Epithelial cell of esophagus (primary cell): ENCODE results near the gene COL10A1.

Source experiments
- DNase-seq: peaks from one replicate; pipeline ENCODE4 v3.0.0; 2010; ENCODE audit warnings: low read depth
- H3K4me3 ChIP-seq: 2 replicates; pipeline ENCODE4 v1.5.1; 2011; ENCODE audit warnings: mild to moderate bottlenecking, low read length, control low read depth
- TF ChIP-seq, protein P1 (sequence below): IDR thresholded peaks from 2 replicates; pipeline ENCODE4 v1.5.1; 2011; ENCODE audit warnings: low read depth, mild to moderate bottlenecking, low read length, control low read depth, inconsistent platforms; ENCODE audit not compliant: insufficient read depth; ENCODE audit errors: missing control alignments

COL10A1 gene

DNA sequence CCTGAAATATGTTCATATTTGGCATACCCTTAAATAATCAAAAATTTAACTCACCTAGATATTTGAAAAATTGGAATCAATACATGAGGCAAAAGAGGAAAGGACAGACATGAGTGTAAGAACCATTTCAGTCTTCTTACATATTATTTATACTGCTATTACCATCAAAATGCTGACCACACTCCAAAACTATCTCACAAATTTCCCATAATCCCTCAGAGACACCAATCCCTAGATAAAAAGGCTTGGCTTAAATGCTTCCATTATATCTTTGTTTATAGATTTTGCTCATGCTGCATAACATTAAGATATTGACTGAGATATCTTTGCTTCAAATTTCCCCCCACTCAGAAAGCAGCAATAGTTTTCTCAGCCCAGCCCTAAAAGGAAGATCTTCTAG, 37.0 kb downstream of the COL10A1 start:
- TF ChIP-seq, protein P1, sequence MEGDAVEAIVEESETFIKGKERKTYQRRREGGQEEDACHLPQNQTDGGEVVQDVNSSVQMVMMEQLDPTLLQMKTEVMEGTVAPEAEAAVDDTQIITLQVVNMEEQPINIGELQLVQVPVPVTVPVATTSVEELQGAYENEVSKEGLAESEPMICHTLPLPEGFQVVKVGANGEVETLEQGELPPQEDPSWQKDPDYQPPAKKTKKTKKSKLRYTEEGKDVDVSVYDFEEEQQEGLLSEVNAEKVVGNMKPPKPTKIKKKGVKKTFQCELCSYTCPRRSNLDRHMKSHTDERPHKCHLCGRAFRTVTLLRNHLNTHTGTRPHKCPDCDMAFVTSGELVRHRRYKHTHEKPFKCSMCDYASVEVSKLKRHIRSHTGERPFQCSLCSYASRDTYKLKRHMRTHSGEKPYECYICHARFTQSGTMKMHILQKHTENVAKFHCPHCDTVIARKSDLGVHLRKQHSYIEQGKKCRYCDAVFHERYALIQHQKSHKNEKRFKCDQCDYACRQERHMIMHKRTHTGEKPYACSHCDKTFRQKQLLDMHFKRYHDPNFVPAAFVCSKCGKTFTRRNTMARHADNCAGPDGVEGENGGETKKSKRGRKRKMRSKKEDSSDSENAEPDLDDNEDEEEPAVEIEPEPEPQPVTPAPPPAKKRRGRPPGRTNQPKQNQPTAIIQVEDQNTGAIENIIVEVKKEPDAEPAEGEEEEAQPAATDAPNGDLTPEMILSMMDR, result no peak
- H3K4me3 ChIP-seq, result no peak overlapping the region
- no peak for DNase-seq

DNA sequence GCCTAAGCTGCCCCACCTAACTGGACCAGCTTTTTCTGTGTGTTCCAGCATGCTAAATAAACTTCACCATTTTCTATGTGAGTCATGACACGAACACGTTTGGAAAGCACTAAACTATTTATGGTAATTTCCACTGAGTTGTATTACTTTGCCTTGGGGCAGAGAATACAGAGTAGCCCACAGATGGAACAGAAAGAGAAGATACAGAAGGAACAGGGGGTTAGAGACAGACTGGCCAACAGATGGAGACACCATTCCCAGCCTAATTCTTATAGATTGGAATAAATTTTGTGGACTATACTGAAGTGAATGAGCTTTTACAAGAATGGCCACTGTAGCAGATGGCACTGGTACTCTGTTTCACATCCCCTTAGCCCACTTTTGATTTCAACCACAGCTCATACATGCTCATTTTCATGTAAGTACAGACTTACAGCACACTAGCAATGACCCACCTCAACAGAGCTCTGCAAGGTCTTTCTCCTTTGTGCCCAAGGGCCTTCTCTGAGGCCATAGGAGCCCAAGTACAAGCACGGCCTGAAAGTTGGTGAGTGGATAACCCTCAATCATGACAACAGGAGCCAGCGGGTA, 38.4 kb downstream of the COL10A1 start:
- TF ChIP-seq, protein P1, result no peak
- peak; percentile 80 for DNase-seq
- no peak overlapping the region for H3K4me3 ChIP-seq

DNA sequence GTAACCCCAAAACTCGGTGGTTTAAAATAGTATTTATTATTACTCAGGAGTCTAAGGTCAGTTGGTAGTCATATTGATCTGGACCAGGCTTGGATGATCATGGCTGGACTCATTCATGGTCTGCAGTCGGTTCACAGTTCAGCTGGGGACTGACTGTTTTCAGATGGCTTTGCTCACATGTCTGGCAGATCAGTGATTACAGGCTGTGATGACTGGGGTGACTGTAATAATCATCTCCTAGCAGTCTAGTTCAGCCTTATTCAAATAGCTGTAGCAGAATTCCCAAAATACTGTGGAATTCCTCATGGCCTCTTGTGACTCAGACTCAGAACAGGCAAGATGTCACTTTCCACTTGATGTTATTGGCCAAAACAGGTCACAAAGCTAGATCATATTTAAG, 41.6 kb downstream of the COL10A1 start:
- no peak overlapping the region for H3K4me3 ChIP-seq
- no peak for DNase-seq
- TF ChIP-seq, protein P1, result no peak

DNA sequence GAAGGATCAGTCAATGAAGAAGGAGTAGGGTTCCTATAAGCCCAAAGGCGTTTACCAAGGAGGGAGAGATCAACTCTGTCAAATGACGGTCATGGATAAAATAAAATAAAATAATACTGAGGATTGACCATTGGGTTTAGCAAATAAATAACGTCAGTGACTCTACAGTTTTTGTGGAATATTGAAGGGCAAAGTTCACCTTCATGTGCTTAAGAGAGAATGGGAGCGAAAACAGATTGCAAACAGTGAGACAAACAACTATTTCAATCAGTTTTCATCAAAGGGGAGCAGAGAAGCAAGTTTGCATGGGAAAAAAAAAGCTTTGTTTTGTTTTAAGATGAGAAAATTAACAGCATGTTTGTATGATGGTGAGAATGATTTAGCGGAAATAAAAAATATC, 42.9 kb downstream of the COL10A1 start:
- DNase-seq, result no peak
- TF ChIP-seq, protein P1, result no peak
- H3K4me3 ChIP-seq, result no peak overlapping the region

DNA sequence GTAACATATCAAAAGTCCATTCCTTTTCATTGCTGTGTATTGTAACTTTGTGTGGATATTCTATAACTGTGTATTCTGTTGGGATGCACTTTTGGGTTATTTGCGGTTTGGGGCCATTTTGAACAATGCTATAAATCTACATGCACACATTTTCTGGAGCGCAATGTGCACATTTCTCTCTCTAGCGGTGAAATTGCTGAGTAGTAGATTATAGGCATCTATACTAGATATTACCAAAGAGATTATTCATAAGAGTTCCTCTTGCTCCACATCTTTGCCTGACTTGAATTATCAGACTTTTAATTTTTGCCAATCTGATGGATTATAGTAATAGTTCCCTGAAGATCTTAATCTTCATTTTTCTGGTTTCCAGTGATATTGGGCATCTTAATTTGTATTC, 47.0 kb downstream of the COL10A1 start:
- DNase-seq, result no peak

DNA sequence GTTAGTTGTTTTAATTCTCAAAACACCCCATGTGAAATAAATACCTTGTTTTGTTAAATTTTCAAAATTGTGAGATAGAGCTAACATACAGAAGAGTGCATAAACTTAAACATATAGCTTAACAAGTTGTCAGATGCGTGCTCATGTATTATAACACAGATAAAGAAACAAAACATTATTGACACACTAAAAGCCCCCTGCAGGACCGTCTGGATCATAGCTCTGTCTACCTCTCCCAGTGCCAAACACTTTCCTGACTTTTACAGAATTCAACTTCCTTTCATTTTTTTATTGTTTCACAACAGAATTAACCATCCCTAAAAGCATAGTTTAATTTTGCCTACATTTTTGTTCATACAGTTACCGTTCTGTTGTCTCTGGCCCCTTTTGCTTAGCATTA, 47.4 kb downstream of the COL10A1 start:
- H3K4me3 ChIP-seq, result no peak overlapping the region
- TF ChIP-seq, protein P1, result no peak
- no peak for DNase-seq

More for the DNA sequence above, 47.0 kb downstream of the COL10A1 start:
- H3K4me3 ChIP-seq, result no peak overlapping the region
- TF ChIP-seq, protein P1, result no peak

DNA sequence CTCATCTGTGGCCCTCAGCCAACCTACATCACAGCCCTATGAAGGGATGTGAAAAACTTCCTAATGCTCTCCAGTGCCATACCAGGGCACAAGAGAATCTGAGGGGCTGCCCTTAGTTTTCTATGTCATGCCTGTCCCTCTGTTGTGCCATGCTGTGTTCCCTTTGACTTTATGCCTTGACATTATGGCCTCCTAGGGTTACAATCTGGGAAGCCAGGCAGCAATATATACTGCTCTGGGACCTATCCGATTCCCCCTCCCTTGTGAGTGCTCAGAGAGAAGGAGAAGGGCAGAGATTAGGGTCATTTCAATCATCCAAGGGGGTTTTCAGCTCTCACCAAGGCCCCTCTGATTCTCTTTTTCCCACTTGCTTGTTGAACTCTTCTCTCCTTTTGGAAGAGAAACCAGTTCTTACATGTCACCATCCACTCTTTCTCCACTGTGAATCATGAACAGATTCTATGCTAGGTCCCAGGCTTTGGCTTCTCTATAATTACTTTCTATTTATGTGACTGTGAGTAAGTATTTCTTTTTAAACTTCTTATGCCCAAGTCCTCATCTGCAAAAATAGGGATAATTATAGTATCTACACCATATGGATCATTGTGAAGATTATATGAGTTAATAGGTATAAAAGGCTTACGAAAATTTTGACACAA, 51.1 kb downstream of the COL10A1 start:
- DNase-seq, result peak; percentile 60
- TF ChIP-seq, protein P1, result no peak

More for the DNA sequence above, 51.1 kb downstream of the COL10A1 start:
- no peak overlapping the region for H3K4me3 ChIP-seq
